Esophagus squamous epithelium (tissue), 5 donors: ENCODE measurements around the gene AMPH. TPM values are rescaled to one million over a fixed set of nuclear protein-coding genes. Genes with fewer than 3 reads are reported as not detected.

Experiments
- DNase-seq: peaks from one replicate; lab custom pipeline; 2025; lab: John Stamatoyannopoulos, UW
- H3K27ac ChIP-seq, 4 donors: fragments of 200-600 bp; sonication (generic); one replicate each; pipeline ENCODE4 v1.5.1; 2016 to 2019; ENCODE audit warnings: mild to moderate bottlenecking in 1 of 4
- H3K27me3 ChIP-seq, 4 donors: fragments of 200-600 bp; sonication (generic); 1 replicate in 3 of 4; 2 replicates in 1 of 4; pipeline versions ENCODE4 v1.5.1 to v1.6.0; 2017 to 2021; ENCODE audit warnings: antibody characterized with exemption in 1 of 4
- H3K36me3 ChIP-seq, 3 donors: fragments of 200-600 bp; sonication (generic); one replicate each; pipeline ENCODE4 v1.5.1; 2016 to 2019
- H3K4me1 ChIP-seq, 3 donors: fragments of 200-600 bp; sonication (generic); one replicate each; pipeline ENCODE4 v1.5.1; 2017 to 2019
- H3K4me3 ChIP-seq, 4 donors: fragments of 200-600 bp; sonication (generic); 1 replicate in 3 of 4; 2 replicates in 1 of 4; pipeline ENCODE4 v1.5.1; 2016 to 2019; ENCODE audit warnings: mild to moderate bottlenecking in 2 of 4, moderate library complexity in 1 of 4
- H3K9me3 ChIP-seq, 3 donors: fragments of 200-600 bp; sonication (generic); one replicate each; pipeline ENCODE4 v1.5.1; 2016 to 2019
- POLR2A ChIP-seq, 4 donors: fragments of 450-650 bp; IDR thresholded peaks; one replicate each; pipeline ENCODE4 v1.6.1; 2017; ENCODE audit warnings: antibody characterized with exemption in 4 of 4, mild to moderate bottlenecking in 4 of 4, moderate library complexity in 3 of 4
- WGBS, 2 donors: methylation state at CpG; one replicate each; pipeline ENCODE4 v1.1.5; 2018; 5-methylcytosine and 5-hydroxymethylcytosine counted together
- intact Hi-C: fragments of 100-400 bp; cut with DNase I; formaldehyde crosslinking; loops from one replicate; pipeline ENCODE4 v1.15.0; 2022
- total RNA-seq, 4 donors: library from RNA; depleted of rRNA; stranded (reverse); fragments of >200 nt; gene quantifications; one replicate each; pipeline ENCODE4 v1.1.0, GENCODE V29; 2016
- TF ChIP-seq, protein P1 (sequence below), 6 experiments: fragments of 450-650 bp in 4 of 6; fragments of 200-600 bp in 2 of 6; sonication (generic) in 2 of 6; IDR thresholded peaks; one replicate each; pipeline ENCODE4 v1.5.1; 2016 to 2019; ENCODE audit warnings: antibody characterized with exemption in 6 of 6, mild to moderate bottlenecking in 4 of 6, moderate library complexity in 4 of 6
- donor health status: DM: yes; HTN: yes; CAD: no.

AMPH gene
- total RNA-seq, 4 donors from 2014 or later = 0.18 to 2.3 (median 1.7) TPM; not detected in 1

- no peaks in the 10 kb centered on the region for H3K9me3 ChIP-seq
- TF ChIP-seq POLR2A (IDR thresholded peaks at IDR 0.05) = no peak
- TF ChIP-seq, protein P1, sequence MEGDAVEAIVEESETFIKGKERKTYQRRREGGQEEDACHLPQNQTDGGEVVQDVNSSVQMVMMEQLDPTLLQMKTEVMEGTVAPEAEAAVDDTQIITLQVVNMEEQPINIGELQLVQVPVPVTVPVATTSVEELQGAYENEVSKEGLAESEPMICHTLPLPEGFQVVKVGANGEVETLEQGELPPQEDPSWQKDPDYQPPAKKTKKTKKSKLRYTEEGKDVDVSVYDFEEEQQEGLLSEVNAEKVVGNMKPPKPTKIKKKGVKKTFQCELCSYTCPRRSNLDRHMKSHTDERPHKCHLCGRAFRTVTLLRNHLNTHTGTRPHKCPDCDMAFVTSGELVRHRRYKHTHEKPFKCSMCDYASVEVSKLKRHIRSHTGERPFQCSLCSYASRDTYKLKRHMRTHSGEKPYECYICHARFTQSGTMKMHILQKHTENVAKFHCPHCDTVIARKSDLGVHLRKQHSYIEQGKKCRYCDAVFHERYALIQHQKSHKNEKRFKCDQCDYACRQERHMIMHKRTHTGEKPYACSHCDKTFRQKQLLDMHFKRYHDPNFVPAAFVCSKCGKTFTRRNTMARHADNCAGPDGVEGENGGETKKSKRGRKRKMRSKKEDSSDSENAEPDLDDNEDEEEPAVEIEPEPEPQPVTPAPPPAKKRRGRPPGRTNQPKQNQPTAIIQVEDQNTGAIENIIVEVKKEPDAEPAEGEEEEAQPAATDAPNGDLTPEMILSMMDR (IDR thresholded peaks at IDR 0.05) = no peak
- WGBS, 2 donors = 83 to 95% methylated on average over 2 of the region's 2 CpGs
- H3K27ac ChIP-seq = no peak overlapping the region
- H3K36me3 ChIP-seq = no peaks in the 10 kb centered on the region
- DNase-seq = no peak
- H3K4me1 ChIP-seq = no peaks in the 10 kb centered on the region
- no peak overlapping the region for H3K4me3 ChIP-seq
- intact Hi-C loops = no loop called here
- no peaks in the 10 kb centered on the region for H3K27me3 ChIP-seq
Observed at GRCh38 chr7:38568497-38568896, 62.7 kb downstream of the AMPH start.

DNA sequence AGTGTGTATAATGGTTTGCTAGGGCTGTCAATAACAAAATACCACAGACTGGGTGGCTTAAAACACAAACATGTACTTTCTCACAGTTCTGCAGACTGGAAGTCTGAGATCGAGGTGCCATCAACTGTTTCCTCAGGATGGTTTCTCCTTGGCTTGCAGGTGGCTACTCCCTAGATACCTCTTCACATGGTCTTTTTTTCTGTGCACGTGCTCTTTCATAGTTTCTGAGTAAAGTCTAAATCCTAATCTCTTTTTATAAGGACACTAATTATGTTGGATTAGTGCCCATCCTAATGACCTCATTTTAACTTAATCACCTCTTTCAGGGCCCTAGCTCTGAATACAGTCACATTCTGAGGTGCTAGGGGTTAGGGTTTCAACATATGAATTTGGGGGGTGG lies 65.9 kb downstream of the AMPH start:
- intact Hi-C loops = no loop called here
- H3K27me3 ChIP-seq = no peaks in the 10 kb centered on the region
- 45 to 56% methylated on average over 2 of the region's 2 CpGs for whole genome bisulfite sequencing, 2 donors
- TF ChIP-seq, protein P1 (IDR thresholded peaks at IDR 0.05) = no peak
- no peak for TF ChIP-seq POLR2A (IDR thresholded peaks at IDR 0.05)
- H3K27ac ChIP-seq = no peak overlapping the region
- no peaks in the 10 kb centered on the region for H3K9me3 ChIP-seq
- DNase-seq = no peak
- H3K36me3 ChIP-seq = no peaks in the 10 kb centered on the region
- H3K4me1 ChIP-seq = no peaks in the 10 kb centered on the region
- no peak overlapping the region for H3K4me3 ChIP-seq

DNA sequence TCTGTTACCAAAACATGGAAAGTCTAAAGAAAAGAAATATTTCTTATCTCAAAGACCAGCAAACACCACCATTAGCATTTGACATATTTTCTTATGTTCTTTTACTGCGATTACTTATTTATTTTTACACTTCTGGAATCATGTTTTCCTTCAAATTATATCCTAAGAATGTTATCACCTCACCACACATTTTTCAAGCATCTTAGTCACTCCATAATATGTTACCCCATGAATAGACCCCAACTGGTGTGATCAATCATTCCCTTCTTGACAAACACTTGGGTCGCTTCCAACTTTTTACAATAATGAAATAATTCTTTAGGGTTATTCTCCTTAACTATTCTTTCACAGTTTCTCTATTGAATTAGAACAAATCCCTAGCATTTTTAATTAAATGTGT lies 67.4 kb downstream of the AMPH start:
- WGBS, 2 donors = 50 to 59% methylated on average over 2 of the region's 2 CpGs
- DNase-seq = no peak

DNA sequence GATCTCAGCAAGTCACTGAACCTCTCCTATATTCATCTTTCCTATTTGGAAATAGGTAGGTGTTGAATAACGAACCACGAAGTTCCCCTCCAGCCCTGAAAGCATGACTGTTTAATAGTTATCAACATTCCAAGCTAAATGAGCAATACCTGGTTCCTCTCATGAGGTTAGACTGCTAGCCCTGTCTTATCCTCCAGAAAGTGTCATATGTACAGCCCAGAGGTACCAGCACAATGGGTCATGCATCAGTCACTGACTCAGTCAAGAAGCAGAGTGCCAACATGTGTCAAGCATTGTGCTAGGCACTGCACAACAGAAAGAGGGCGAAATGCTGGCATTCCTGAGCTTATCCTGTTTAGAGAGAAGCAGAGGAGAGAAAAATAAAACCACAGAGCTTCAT lies 70.0 kb downstream of the AMPH start:
- DNase-seq = no peak
- Histone ChIP-seq H3K36me3 (no peaks in the 10 kb centered on the region), H3K4me1 (no peaks in the 10 kb centered on the region), H3K27me3 (no peaks in the 10 kb centered on the region), H3K9me3 (no peaks in the 10 kb centered on the region), H3K27ac (no peak overlapping the region), H3K4me3 (no peak overlapping the region)
- intact Hi-C loops = no loop called here
- no peak for TF ChIP-seq POLR2A (IDR thresholded peaks at IDR 0.05)
- TF ChIP-seq, protein P1 (IDR thresholded peaks at IDR 0.05) = no peak
- WGBS, 2 donors = 72 to 83% methylated on average over 3 of the region's 3 CpGs

More for the DNA sequence above, 67.4 kb downstream of the AMPH start:
- Histone ChIP-seq H3K9me3 (no peaks in the 10 kb centered on the region), H3K27ac (no peak overlapping the region), H3K4me3 (no peak overlapping the region), H3K36me3 (no peaks in the 10 kb centered on the region), H3K4me1 (no peaks in the 10 kb centered on the region), H3K27me3 (no peaks in the 10 kb centered on the region)
- intact Hi-C loops = no loop called here
- TF ChIP-seq POLR2A (IDR thresholded peaks at IDR 0.05) = no peak
- TF ChIP-seq, protein P1 (IDR thresholded peaks at IDR 0.05) = no peak

DNA sequence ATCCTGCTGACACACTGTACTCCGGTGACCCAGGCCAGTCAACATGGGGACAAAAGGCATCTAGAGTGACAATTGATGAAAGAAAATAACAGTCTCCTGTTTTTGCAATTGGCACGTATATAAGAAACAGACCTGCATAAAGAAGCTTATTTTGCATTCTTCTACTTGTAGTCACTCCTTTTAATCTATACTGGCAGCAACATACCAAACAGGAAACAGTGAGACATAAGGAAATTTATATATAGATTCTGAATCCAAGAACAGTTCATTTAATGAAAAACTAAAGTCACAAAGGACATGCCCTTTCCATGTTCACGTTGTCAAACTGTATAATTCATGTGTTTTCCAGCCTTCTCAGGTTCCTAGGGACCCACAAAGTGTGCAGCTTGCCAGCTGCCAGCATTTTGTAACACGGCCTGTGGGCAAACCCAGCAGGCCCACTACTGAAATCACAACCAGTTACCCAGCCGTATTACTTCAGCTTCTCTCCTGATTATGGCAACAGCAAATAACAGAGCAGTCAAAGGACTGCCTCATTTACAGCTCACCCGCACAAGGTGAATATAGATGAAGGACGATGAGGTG lies 72.3 kb downstream of the AMPH start:
- no peak for DNase-seq
- intact Hi-C loops = no loop called here
- WGBS, 2 donors = 64 to 70% methylated on average over 7 of the region's 7 CpGs
- Histone ChIP-seq H3K36me3 (no peaks in the 10 kb centered on the region), H3K9me3 (no peaks in the 10 kb centered on the region), H3K27me3 (no peaks in the 10 kb centered on the region), H3K27ac (no peak overlapping the region), H3K4me1 (no peaks in the 10 kb centered on the region), H3K4me3 (no peak overlapping the region)
- no peak for TF ChIP-seq POLR2A (IDR thresholded peaks at IDR 0.05)
- TF ChIP-seq, protein P1 (IDR thresholded peaks at IDR 0.05) = no peak
